Upper lobe of left lung (tissue), 4 donors: ENCODE measurements around the gene APEX2.

Source experiments
- CTCF ChIP-seq, 6 experiments: fragments of 450-650 bp in 4 of 6; fragments of 200-600 bp in 2 of 6; sonication (generic) in 2 of 6; IDR thresholded peaks; one replicate each; pipeline ENCODE4 v1.5.1; 2016 to 2019; ENCODE audit warnings: antibody characterized with exemption in 6 of 6
- POLR2A ChIP-seq, 4 donors: fragments of 450-650 bp; IDR thresholded peaks; one replicate each; pipeline ENCODE4 v1.5.1; 2016 to 2017; ENCODE audit warnings: antibody characterized with exemption in 4 of 4, mild to moderate bottlenecking in 2 of 4

DNA sequence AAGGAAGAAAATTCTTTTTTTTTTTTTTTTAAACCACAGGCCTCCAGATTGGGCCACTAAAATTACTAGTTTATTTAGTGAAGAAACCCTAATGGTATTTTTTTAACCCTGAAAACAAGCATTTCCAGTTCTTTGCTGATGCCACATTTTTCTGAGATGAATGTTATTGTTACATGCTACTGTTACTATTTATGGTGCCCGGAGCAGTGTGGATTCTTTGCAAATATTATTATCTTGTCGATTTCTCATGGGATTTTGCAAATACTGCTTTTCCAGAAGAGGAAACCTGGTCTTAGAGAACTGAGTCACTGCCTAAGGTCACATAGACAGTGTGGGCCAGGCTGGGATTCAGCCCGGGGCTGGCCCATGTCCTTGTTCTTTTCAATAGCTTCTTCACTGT lies 39.3 kb downstream of the APEX2 start:
- TF ChIP-seq POLR2A (IDR thresholded peaks at IDR 0.05) (no peak), CTCF (IDR thresholded peaks at IDR 0.05) (no peak)
